Natural killer cell (primary cell): Measurements from ENCODE around the gene ADA. TPM values are rescaled to one million over a fixed set of nuclear protein-coding genes. Genes with fewer than 3 reads are reported as not detected.

ENCODE experiments used
- ATAC-seq, 3 donors: fragments of 150-1000 bp in 2 of 3; fragments of 200-7000 bp in 1 of 3; cut with Tn5 transposase; 1 replicate in 1 of 3; 2 replicates in 2 of 3; pipeline ENCODE4 v1.10.0; 2021; ENCODE audit warnings: mild to moderate bottlenecking in 2 of 3, moderate library complexity in 2 of 3
- DNase-seq, 2 donors: peaks; one replicate each; pipeline versions ENCODE4 v3.0.0 to v3.0.0-alpha.2; 2013 to 2021; ENCODE audit warnings: mixed read lengths in 1 of 2
- H3K27ac ChIP-seq: one replicate; pipeline ENCODE4 v1.5.1; 2013; ENCODE audit warnings: mild to moderate bottlenecking, low read length
- H3K27me3 ChIP-seq: one replicate; pipeline ENCODE4 v1.6.1; 2013; ENCODE audit warnings: low read length; ENCODE audit not compliant: control insufficient read depth, insufficient read depth
- H3K36me3 ChIP-seq: one replicate; pipeline ENCODE4 v1.6.1; 2013; ENCODE audit warnings: low read length; ENCODE audit not compliant: control insufficient read depth, insufficient read depth
- H3K4me1 ChIP-seq: one replicate; pipeline ENCODE4 v1.6.1; 2013; ENCODE audit warnings: low read length; ENCODE audit not compliant: control insufficient read depth, insufficient read depth
- H3K4me3 ChIP-seq: one replicate; pipeline ENCODE4 v1.5.1; 2013; ENCODE audit warnings: low read length
- H3K9me3 ChIP-seq: one replicate; pipeline ENCODE4 v1.6.1; 2013; ENCODE audit warnings: low read length; ENCODE audit not compliant: control insufficient read depth, insufficient read depth
- H3K27ac Mint-ChIP-seq, 2 donors: one replicate each; pipeline ENCODE4 v1.8.0; 2022; ENCODE audit warnings: mild to moderate bottlenecking in 2 of 2, mixed read lengths in 2 of 2, moderate library complexity in 1 of 2
- H3K27me3 Mint-ChIP-seq, 2 donors: one replicate each; pipeline ENCODE4 v1.8.0; 2022; ENCODE audit warnings: low read depth in 2 of 2, mixed read lengths in 2 of 2
- H3K36me3 Mint-ChIP-seq: one replicate; pipeline ENCODE4 v1.8.0; 2022; ENCODE audit warnings: mixed read lengths
- H3K4me1 Mint-ChIP-seq, 2 donors: one replicate each; pipeline ENCODE4 v1.8.0; 2022; ENCODE audit warnings: mixed read lengths in 2 of 2
- H3K4me3 Mint-ChIP-seq: one replicate; pipeline ENCODE4 v1.8.0; 2022; ENCODE audit warnings: mild to moderate bottlenecking, moderate library complexity, mixed read lengths
- H3K9me3 Mint-ChIP-seq, 2 donors: one replicate each; pipeline ENCODE4 v1.8.0; 2022; ENCODE audit warnings: mixed read lengths in 2 of 2
- CTCF ChIP-seq: fragments of 200-600 bp; IDR thresholded peaks from one replicate; pipeline ENCODE4 v1.8.0; 2022; ENCODE audit warnings: antibody characterized with exemption
- WGBS: methylation state at CpG from one replicate; pipeline ENCODE4 v1.1.7; 2013; ENCODE audit warnings: missing lambda C conversion rate; ENCODE audit not compliant: insufficient coverage; 5-methylcytosine and 5-hydroxymethylcytosine counted together
- intact Hi-C: fragments of 100-400 bp; cut with micrococcal nuclease; formaldehyde crosslinking; loops from one replicate; pipeline ENCODE4 v1.14.2; 2022
- total RNA-seq, 4 donors: library from RNA; stranded (reverse); fragments of 120-200 nt in 1 of 4; gene quantifications; one replicate each; pipeline versions ENCODE4 v1.2.3 to v1.2.4, GENCODE V29; 2013 to 2022

Gene ADA
- total RNA-seq, 3 donors from 2014 or later (not counting 1 experiment from before 2014, with no cell fraction given): 71.7 to 94.2 (median 73.9) TPM

GRCh38 chr20:44615876-44616603, 35.5 kb downstream of the ADA start:
- ATAC-seq (no peak), DNase-seq (peak in 1 of 2 donors; percentile 20)
- no peaks in the 10 kb centered on the region for H3K27me3 ChIP-seq
- no peaks in the 10 kb centered on the region for H3K27me3 Mint-ChIP-seq
- no peaks in the 10 kb centered on the region for H3K9me3 ChIP-seq
- peak overlapping the region; percentile 89 to 98 for H3K27ac Mint-ChIP-seq
- no peak overlapping the region for H3K27ac ChIP-seq
- intact Hi-C loops: no loop called here
- no peak for TF ChIP-seq CTCF
- WGBS: 96% methylated on average over 14 of the region's 14 CpGs
- no peaks in the 10 kb centered on the region for H3K9me3 Mint-ChIP-seq
- peaks cover 7% of the 10 kb centered on the region for H3K36me3 Mint-ChIP-seq
- H3K4me3 Mint-ChIP-seq: peak overlapping the region; percentile 49
- peaks cover 42% of the 10 kb centered on the region for H3K4me1 ChIP-seq
- H3K36me3 ChIP-seq: peaks cover 44% of the 10 kb centered on the region
- H3K4me1 Mint-ChIP-seq: peaks cover 37 to 56% of the 10 kb centered on the region in 2 donors
- no peak overlapping the region for H3K4me3 ChIP-seq

GRCh38 chr20:44615169-44615791, 36.2 kb downstream of the ADA start:
- Mint-ChIP-seq H3K4me1 (peaks cover 42 to 61% of the 10 kb centered on the region in 2 donors), H3K27me3 (no peaks in the 10 kb centered on the region), H3K36me3 (peaks cover 3% of the 10 kb centered on the region), H3K9me3 (no peaks in the 10 kb centered on the region), H3K27ac (peak overlapping the region; percentile 89 to 98), H3K4me3 (peak overlapping the region; percentile 4)
- 41% methylated on average over 10 of the region's 10 CpGs for WGBS
- intact Hi-C loops: no loop called here
- no peak for TF ChIP-seq CTCF
- Histone ChIP-seq H3K36me3 (peaks cover 36% of the 10 kb centered on the region), H3K27me3 (no peaks in the 10 kb centered on the region), H3K4me3 (no peak overlapping the region), H3K4me1 (peaks cover 48% of the 10 kb centered on the region), H3K27ac (peak overlapping the region; percentile 59), H3K9me3 (no peaks in the 10 kb centered on the region)
- peak in 2 of 3 donors; percentile 16 to 21 for ATAC-seq
- DNase-seq: peak in 1 of 2 donors; percentile 53

GRCh38 chr20:44614525-44614924, 37.0 kb downstream of the ADA start:
- no peaks in the 10 kb centered on the region for H3K9me3 ChIP-seq
- no peak for ATAC-seq
- no peaks in the 10 kb centered on the region for H3K27me3 ChIP-seq

More at GRCh38 chr20:44614525-44614924, 37.0 kb downstream of the ADA start:
- Mint-ChIP-seq H3K36me3 (no peaks in the 10 kb centered on the region), H3K27ac (peak overlapping the region; percentile 89 to 98), H3K4me3 (no peak overlapping the region), H3K9me3 (no peaks in the 10 kb centered on the region), H3K4me1 (peaks cover 49 to 67% of the 10 kb centered on the region in 2 donors), H3K27me3 (no peaks in the 10 kb centered on the region)
- Histone ChIP-seq H3K36me3 (peaks cover 29% of the 10 kb centered on the region), H3K4me3 (no peak overlapping the region), H3K4me1 (peaks cover 55% of the 10 kb centered on the region), H3K27ac (peak overlapping the region; percentile 19)
- intact Hi-C loops: loop anchor here (5.0 kb wide), 1 partner anchor 397 kb away; no protein-coding TSS in a partner anchor
- DNase-seq: no peak
- WGBS: 94% methylated on average over 14 of the region's 14 CpGs
- no peak for TF ChIP-seq CTCF
